HepG2 (cell line): Measurements from ENCODE around the gene PNLIPRP2. TPM values are rescaled to one million over a fixed set of nuclear protein-coding genes. Genes with fewer than 3 reads are reported as not detected.

ENCODE experiments used
- ATAC-seq: fragments of 200-7000 bp; cut with Tn5 transposase; 3 replicates; pipeline ENCODE4 v1.9.1; 2020; ENCODE audit warnings: mild to moderate bottlenecking, moderate library complexity
- BruUV-seq: library from RNA; stranded (reverse); fragments of 400-500 nt; replicated peaks from 2 replicates; lab custom pipeline; 2021; lab: Mats Ljungman, UMichigan
- CTCF ChIA-PET: fragments of 300-600 bp; formaldehyde crosslinking; extraction: SDS; loops from one replicate; lab custom pipeline; 2021; ENCODE audit warnings: low total read pairs, inconsistent platforms, low intra/inter-chr PET ratio; lab: Yijun Ruan, JAX
- POLR2A ChIA-PET: fragments of 350-600 bp; sonication (Branson Sonifier 250); formaldehyde crosslinking; loops from one replicate; lab custom pipeline; 2020; ENCODE audit warnings: antibody characterized with exemption, inconsistent platforms; lab: Yijun Ruan, JAX
- DNase-seq: peaks from one replicate; pipeline ENCODE4 v3.0.0-alpha.2; 2015; ENCODE audit warnings: low spot score
- FAIRE-seq: peaks from 3 replicates; lab custom pipeline; 2011; peaks lifted over from hg19 to GRCh38; lab: Jason Lieb, UNC
- H2AFZ ChIP-seq: one replicate; pipeline ENCODE4 v1.6.1; 2011; ENCODE audit warnings: low read length, inconsistent platforms
- H3K27ac ChIP-seq: fragments of 300-600 bp; 3 replicates; pipeline ENCODE4 v1.8.0; 2011; ENCODE audit warnings: mixed run types, mild to moderate bottlenecking, mixed read lengths, low read length, inconsistent platforms; ENCODE audit not compliant: insufficient read depth; ENCODE audit errors: extremely low read length
- H3K27me3 ChIP-seq, 2 experiments: fragments of 200-600 bp in 1 of 2; 2 replicates in 1 of 2; 3 replicates in 1 of 2; pipeline versions ENCODE4 v1.6.0 to v1.8.0; 2011; ENCODE audit warnings: low read length in 2 of 2, mild to moderate bottlenecking in 2 of 2, moderate library complexity in 2 of 2, inconsistent platforms in 1 of 2; ENCODE audit not compliant: insufficient read depth in 2 of 2, control insufficient read depth in 1 of 2
- H3K36me3 ChIP-seq, 2 experiments: fragments of 200-600 bp in 1 of 2; replicated peaks in 1 of 2; 2 replicates in 1 of 2; 3 replicates in 1 of 2; pipeline versions ENCODE4 v1.5.1 to v1.8.0; 2011; ENCODE audit warnings: low read length in 2 of 2, inconsistent platforms in 1 of 2; ENCODE audit not compliant: insufficient read depth in 2 of 2, control insufficient read depth in 1 of 2
- H3K4me1 ChIP-seq: 2 replicates; pipeline ENCODE4 v1.5.1; 2012; ENCODE audit warnings: low read length, inconsistent platforms; ENCODE audit not compliant: insufficient read depth
- H3K4me2 ChIP-seq: 2 replicates; pipeline ENCODE4 v1.6.0; 2011; ENCODE audit warnings: low read depth, low read length, inconsistent platforms
- H3K4me3 ChIP-seq, 3 experiments: fragments of 200-600 bp in 1 of 3; sonication (generic), shearing (Covaris generic) in 1 of 3; replicated peaks in 1 of 3; 2 replicates each; pipeline ENCODE4 v1.5.1; 2011 to 2016; ENCODE audit warnings: low read length in 3 of 3, inconsistent platforms in 2 of 3, low read depth in 2 of 3, mild to moderate bottlenecking in 2 of 3, control low read depth in 1 of 3, mixed read lengths in 1 of 3; ENCODE audit not compliant: insufficient read depth in 1 of 3
- H3K79me2 ChIP-seq: one replicate; pipeline ENCODE4 v1.6.1; 2011; ENCODE audit warnings: low read length, inconsistent platforms; ENCODE audit not compliant: insufficient read depth
- H3K9ac ChIP-seq: 2 replicates; pipeline ENCODE4 v1.6.0; 2011; ENCODE audit warnings: mild to moderate bottlenecking, low read depth, low read length, inconsistent platforms; ENCODE audit not compliant: insufficient read depth
- H3K9me3 ChIP-seq: 2 replicates; pipeline ENCODE4 v1.5.1; 2012; ENCODE audit warnings: mild to moderate bottlenecking, low read length
- H4K20me1 ChIP-seq: 2 replicates; pipeline ENCODE4 v1.6.0; 2011; ENCODE audit warnings: inconsistent platforms, mild to moderate bottlenecking, low read length, moderate library complexity; ENCODE audit not compliant: insufficient read depth
- HNRNPH1 ChIP-seq: fragments of 200-400 bp; formaldehyde crosslinking; optimal IDR thresholded peaks from 2 replicates; pipeline ENCODE3; 2017; ENCODE audit warnings: mild to moderate bottlenecking, low read depth, low read length
- MTF1 ChIP-seq: sonication (generic); formaldehyde crosslinking; IDR thresholded peaks from 2 replicates; pipeline ENCODE4 v1.5.0; 2020; ENCODE audit warnings: missing genetic modification reagents
- NCOA2 ChIP-seq: sonication (generic); formaldehyde crosslinking; IDR thresholded peaks from 2 replicates; pipeline ENCODE4 v1.8.0; 2022; ENCODE audit warnings: inconsistent platforms
- REST ChIP-seq, 2 experiments: IDR thresholded peaks; 2 replicates each; pipeline ENCODE4 v1.6.1; 2011 to 2012; ENCODE audit warnings: low read length in 2 of 2, borderline replicate concordance in 1 of 2, low read depth in 1 of 2, mild to moderate bottlenecking in 1 of 2, moderate library complexity in 1 of 2
- SALL2 ChIP-seq: sonication (generic); formaldehyde crosslinking; IDR thresholded peaks from 2 replicates; pipeline ENCODE4 v1.8.1; 2023; ENCODE audit warnings: mild to moderate bottlenecking, missing genetic modification reagents, inconsistent platforms
- SP1 ChIP-seq, 2 experiments: fragments of 450-650 bp in 1 of 2; sonication (generic) in 1 of 2; formaldehyde crosslinking in 1 of 2; IDR thresholded peaks; 2 replicates each; pipeline versions ENCODE4 v1.4.0 to v1.6.1; 2016 to 2020; ENCODE audit warnings: missing genetic modification reagents in 1 of 2
- TARDBP ChIP-seq: sonication (generic); formaldehyde crosslinking; IDR thresholded peaks from 2 replicates; pipeline ENCODE4 v1.8.0; 2022; ENCODE audit warnings: mild to moderate bottlenecking, missing genetic modification reagents
- TBX2 ChIP-seq: sonication (generic); formaldehyde crosslinking; IDR thresholded peaks from 2 replicates; pipeline ENCODE4 v1.5.0; 2020; ENCODE audit warnings: missing genetic modification reagents, mild to moderate bottlenecking, borderline replicate concordance
- ZNF121 ChIP-seq: sonication (generic); formaldehyde crosslinking; IDR thresholded peaks from 2 replicates; pipeline ENCODE4 v1.5.0; 2020; ENCODE audit warnings: mild to moderate bottlenecking, missing genetic modification reagents
- ZNF24 ChIP-seq: fragments of 450-650 bp; IDR thresholded peaks from 2 replicates; pipeline ENCODE4 v1.6.1; 2017; ENCODE audit warnings: antibody characterized with exemption, mild to moderate bottlenecking
- ZNF501 ChIP-seq: sonication (generic); formaldehyde crosslinking; IDR thresholded peaks from 2 replicates; pipeline ENCODE4 v1.5.1; 2020; ENCODE audit warnings: mild to moderate bottlenecking, moderate library complexity, missing genetic modification reagents
- ZNF614 ChIP-seq: IDR thresholded peaks from 2 replicates; pipeline ENCODE4 v1.6.1; 2018; ENCODE audit warnings: missing biosample characterization, missing genetic modification reagents, inconsistent platforms, borderline replicate concordance
- ZNF740 ChIP-seq: sonication (generic); formaldehyde crosslinking; IDR thresholded peaks from 2 replicates; pipeline ENCODE4 v1.4.0; 2020; ENCODE audit warnings: missing genetic modification reagents
- ZNF770 ChIP-seq: sonication (generic); formaldehyde crosslinking; IDR thresholded peaks from 2 replicates; pipeline ENCODE4 v1.5.0; 2020; ENCODE audit warnings: mild to moderate bottlenecking, missing genetic modification reagents
- ZNF800 ChIP-seq: sonication (generic); formaldehyde crosslinking; IDR thresholded peaks from 2 replicates; pipeline ENCODE4 v1.4.0; 2020; ENCODE audit warnings: missing genetic modification reagents
- WGBS: methylation state at CpG from one replicate; pipeline ENCODE4 v1.1.6; 2017; ENCODE audit warnings: low lambda C conversion rate; 5-methylcytosine and 5-hydroxymethylcytosine counted together
- in situ Hi-C: cut with HindIII; loops from 2 replicates; pipeline ENCODE4 v1.10.0; 2017; ENCODE audit warnings: low pct_unique_long_range_greater_than_20kb; ENCODE audit not compliant: extremely low pct_ligation_motif_present
- intact Hi-C: fragments of 100-400 bp; cut with micrococcal nuclease; formaldehyde crosslinking; loops from one replicate; pipeline ENCODE4 v1.10.0; 2022; ENCODE audit not compliant: unreplicated experiment
- polyA plus RNA-seq, 8 experiments: library from polyadenylated mRNA; depleted of rRNA in 3 of 8; stranded (reverse) in 7 of 8; unstranded in 1 of 8; fragments of >200 nt; fragmentation: Illumina TruSeq in 4 of 8; extraction: Trizol in 4 of 8; gene quantifications; 2 replicates each; pipeline versions ENCODE4 v1.2.1 to v1.2.3, GENCODE V29; 2011 to 2016; ENCODE audit warnings: low read depth in 4 of 8, missing spikeins in 1 of 8, mixed read lengths in 1 of 8; ENCODE audit not compliant: insufficient read depth in 1 of 8
- total RNA-seq, 5 experiments: library from RNA; depleted of rRNA; stranded (reverse); fragments of >200 nt; fragmentation: Illumina TruSeq; extraction: Trizol; gene quantifications; 2 replicates each; pipeline ENCODE4 v1.2.3, GENCODE V29; 2016; ENCODE audit warnings: low read depth in 1 of 5

The PNLIPRP2 gene
- total and polyA plus RNA-seq, 2 of the 13 experiments (the other 11 are each of a cell fraction or from before 2014, with no cell fraction given): 0.21 to 0.97 TPM

GRCh38 chr10:116665541-116666125 is 44.9 kb downstream of the PNLIPRP2 start:
- whole genome bisulfite sequencing: 51% methylated on average over 13 of the region's 13 CpGs
- FAIRE-seq (peak; percentile 74), ATAC-seq (peak; percentile 55), DNase-seq (peak; percentile 83)
- Histone ChIP-seq H3K9me3 (peaks cover 5% of the 10 kb centered on the region; the same call in 1 of the 2 replicates), H3K27me3 (no peaks in the 10 kb centered on the region), H3K27ac (peak overlapping the region; percentile 45), H3K4me1 (peaks cover 66% of the 10 kb centered on the region), H4K20me1 (no peaks in the 10 kb centered on the region), H3K79me2 (peaks cover 3% of the 10 kb centered on the region), H3K4me3 (no peak overlapping the region), H3K4me2 (peak overlapping the region; percentile 28), H2AFZ (no peak overlapping the region), H3K36me3 (no peaks in the 10 kb centered on the region), H3K9ac (peak overlapping the region; percentile 47)
- in situ Hi-C loops (no loop called here), intact Hi-C loops (no loop called here)
- ChIA-PET POLR2A (no interaction called here), CTCF (no interaction called here)
- no TSS peak for BruUV-seq
- TF ChIP-seq ZNF740 (CRISPR knock-in tag) (no peak), ZNF121 (CRISPR knock-in tag) (no peak), NCOA2 (peak; percentile 63; the same call in 1 of the 2 replicates), SP1 (IDR thresholded peaks at IDR 0.05) (no peak), SP1 (CRISPR knock-in tag; IDR thresholded peaks at IDR 0.05) (no peak), REST (IDR thresholded peaks at IDR 0.05; ENCODE audit: borderline replicate concordance in 1 of 2, low read depth in 1 of 2, low read length in 2 of 2) (no peak), ZNF501 (CRISPR knock-in tag) (0 out of 2 replicates have a peak, but pooled peaks have one; percentile 16), ZNF614 (CRISPR knock-in tag) (no peak), TARDBP (CRISPR knock-in tag) (no peak), ZNF24 (no peak), MTF1 (CRISPR knock-in tag) (no peak), SALL2 (no peak), ZNF770 (CRISPR knock-in tag) (no peak), TBX2 (CRISPR knock-in tag) (no peak; the same call in 1 of the 2 replicates), HNRNPH1 (no peak), ZNF800 (CRISPR knock-in tag) (no peak)
